ENCODE results near the gene TSPAN33.
A peak's percentile ranks its signal among the peaks of the same experiment; 100 is the strongest.

TSPAN33 gene

GRCh38 chr7:129136887-129137642 is 7.4 kb upstream of the TSPAN33 start:
- DNase-seq = no peak

- DNase-seq = no peak
Measured at GRCh38 chr7:129143724-129144094, 798 bp upstream of the TSPAN33 start.

- DNase-seq = no peak
Measured at GRCh38 chr7:129144834-129145668, 544 bp downstream of the TSPAN33 start.

GRCh38 chr7:129146237-129146979 is 1.9 kb downstream of the TSPAN33 start:
- DNase-seq = no peak

- DNase-seq = no peak
Measured at GRCh38 chr7:129147731-129148130, 3.2 kb downstream of the TSPAN33 start.

GRCh38 chr7:129149511-129149910 is 5.0 kb downstream of the TSPAN33 start:
- DNase-seq = no peak

- no peak for DNase-seq
Measured at GRCh38 chr7:129150199-129150996, 5.9 kb downstream of the TSPAN33 start.

- DNase-seq = no peak
Measured at GRCh38 chr7:129157651-129158050, 13.1 kb downstream of the TSPAN33 start.

GRCh38 chr7:129159539-129159938 is 15.0 kb downstream of the TSPAN33 start:
- no peak for DNase-seq

GRCh38 chr7:129160161-129160905 is 15.8 kb downstream of the TSPAN33 start:
- DNase-seq = no peak

- DNase-seq = no peak
Measured at GRCh38 chr7:129161524-129162225, 17.2 kb downstream of the TSPAN33 start.

- DNase-seq = no peak
Measured at GRCh38 chr7:129162732-129163131, 18.2 kb downstream of the TSPAN33 start.

GRCh38 chr7:129163875-129164544 is 19.5 kb downstream of the TSPAN33 start:
- DNase-seq = no peak

- DNase-seq = no peak
Measured at GRCh38 chr7:129166745-129167144, 22.2 kb downstream of the TSPAN33 start.

GRCh38 chr7:129167817-129168216 is 23.3 kb downstream of the TSPAN33 start:
- no peak for DNase-seq

GRCh38 chr7:129168231-129169021 is 23.9 kb downstream of the TSPAN33 start:
- DNase-seq = no peak

- peak; percentile 77 for DNase-seq
Measured at GRCh38 chr7:129169171-129169671, 24.7 kb downstream of the TSPAN33 start.

GRCh38 chr7:129169686-129170440 is 25.4 kb downstream of the TSPAN33 start:
- peak; percentile 67 for DNase-seq

Measured in activated CD8-positive, alpha-beta memory T cell treated with anti-CD3 and anti-CD28 coated beads, Interleukin-2, amount 50 U/mL, for 48 hours (primary cell).